HL-60 (cell line): Measurements from ENCODE around the gene TBC1D14.

Experiments
- GABPA ChIP-seq: IDR thresholded peaks from 2 replicates; pipeline ENCODE4 v1.6.1; 2012; ENCODE audit warnings: low read depth
- POLR2AphosphoS5 ChIP-seq: IDR thresholded peaks from 2 replicates; pipeline ENCODE4 v1.6.1; 2012; ENCODE audit warnings: low read depth
- SPI1 ChIP-seq: IDR thresholded peaks from 2 replicates; pipeline ENCODE4 v1.6.1; 2012; ENCODE audit warnings: low read depth, mild to moderate bottlenecking, borderline replicate concordance
- TF ChIP-seq, protein P1 (sequence below): IDR thresholded peaks from one replicate; pipeline ENCODE4 v1.5.1; 2011; ENCODE audit warnings: low read length, control low read depth, inconsistent platforms; ENCODE audit not compliant: insufficient read depth
- TF ChIP-seq, protein P2 (sequence below): IDR thresholded peaks from 2 replicates; pipeline ENCODE4 v1.6.1; 2012; ENCODE audit warnings: low read depth; ENCODE audit not compliant: insufficient replicate concordance

DNA sequence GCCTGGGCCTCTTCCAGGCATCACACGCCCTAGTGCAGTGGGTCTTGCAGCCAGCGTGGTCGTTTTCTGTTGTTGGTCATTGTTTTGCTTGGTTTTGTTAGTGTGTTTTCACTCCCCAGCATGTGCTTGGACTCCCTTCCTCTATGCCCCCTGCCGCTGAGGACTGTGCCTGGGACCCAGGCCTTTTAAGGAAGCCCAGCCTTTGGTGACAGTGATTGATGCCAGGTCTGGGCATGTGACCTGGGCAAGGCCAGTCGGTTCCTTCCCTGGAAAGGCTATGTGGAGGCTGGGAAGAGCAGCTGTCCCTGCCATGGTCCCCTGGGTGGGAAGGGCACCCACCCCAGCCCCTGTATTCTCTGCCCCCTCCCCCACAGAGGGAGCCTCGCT lies 167.1 kb downstream of the TBC1D14 start:
- TF ChIP-seq, protein P1, sequence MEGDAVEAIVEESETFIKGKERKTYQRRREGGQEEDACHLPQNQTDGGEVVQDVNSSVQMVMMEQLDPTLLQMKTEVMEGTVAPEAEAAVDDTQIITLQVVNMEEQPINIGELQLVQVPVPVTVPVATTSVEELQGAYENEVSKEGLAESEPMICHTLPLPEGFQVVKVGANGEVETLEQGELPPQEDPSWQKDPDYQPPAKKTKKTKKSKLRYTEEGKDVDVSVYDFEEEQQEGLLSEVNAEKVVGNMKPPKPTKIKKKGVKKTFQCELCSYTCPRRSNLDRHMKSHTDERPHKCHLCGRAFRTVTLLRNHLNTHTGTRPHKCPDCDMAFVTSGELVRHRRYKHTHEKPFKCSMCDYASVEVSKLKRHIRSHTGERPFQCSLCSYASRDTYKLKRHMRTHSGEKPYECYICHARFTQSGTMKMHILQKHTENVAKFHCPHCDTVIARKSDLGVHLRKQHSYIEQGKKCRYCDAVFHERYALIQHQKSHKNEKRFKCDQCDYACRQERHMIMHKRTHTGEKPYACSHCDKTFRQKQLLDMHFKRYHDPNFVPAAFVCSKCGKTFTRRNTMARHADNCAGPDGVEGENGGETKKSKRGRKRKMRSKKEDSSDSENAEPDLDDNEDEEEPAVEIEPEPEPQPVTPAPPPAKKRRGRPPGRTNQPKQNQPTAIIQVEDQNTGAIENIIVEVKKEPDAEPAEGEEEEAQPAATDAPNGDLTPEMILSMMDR, result no peak
- TF ChIP-seq GABPA (no peak), POLR2AphosphoS5 (no peak), SPI1 (no peak)
- TF ChIP-seq, protein P2, sequence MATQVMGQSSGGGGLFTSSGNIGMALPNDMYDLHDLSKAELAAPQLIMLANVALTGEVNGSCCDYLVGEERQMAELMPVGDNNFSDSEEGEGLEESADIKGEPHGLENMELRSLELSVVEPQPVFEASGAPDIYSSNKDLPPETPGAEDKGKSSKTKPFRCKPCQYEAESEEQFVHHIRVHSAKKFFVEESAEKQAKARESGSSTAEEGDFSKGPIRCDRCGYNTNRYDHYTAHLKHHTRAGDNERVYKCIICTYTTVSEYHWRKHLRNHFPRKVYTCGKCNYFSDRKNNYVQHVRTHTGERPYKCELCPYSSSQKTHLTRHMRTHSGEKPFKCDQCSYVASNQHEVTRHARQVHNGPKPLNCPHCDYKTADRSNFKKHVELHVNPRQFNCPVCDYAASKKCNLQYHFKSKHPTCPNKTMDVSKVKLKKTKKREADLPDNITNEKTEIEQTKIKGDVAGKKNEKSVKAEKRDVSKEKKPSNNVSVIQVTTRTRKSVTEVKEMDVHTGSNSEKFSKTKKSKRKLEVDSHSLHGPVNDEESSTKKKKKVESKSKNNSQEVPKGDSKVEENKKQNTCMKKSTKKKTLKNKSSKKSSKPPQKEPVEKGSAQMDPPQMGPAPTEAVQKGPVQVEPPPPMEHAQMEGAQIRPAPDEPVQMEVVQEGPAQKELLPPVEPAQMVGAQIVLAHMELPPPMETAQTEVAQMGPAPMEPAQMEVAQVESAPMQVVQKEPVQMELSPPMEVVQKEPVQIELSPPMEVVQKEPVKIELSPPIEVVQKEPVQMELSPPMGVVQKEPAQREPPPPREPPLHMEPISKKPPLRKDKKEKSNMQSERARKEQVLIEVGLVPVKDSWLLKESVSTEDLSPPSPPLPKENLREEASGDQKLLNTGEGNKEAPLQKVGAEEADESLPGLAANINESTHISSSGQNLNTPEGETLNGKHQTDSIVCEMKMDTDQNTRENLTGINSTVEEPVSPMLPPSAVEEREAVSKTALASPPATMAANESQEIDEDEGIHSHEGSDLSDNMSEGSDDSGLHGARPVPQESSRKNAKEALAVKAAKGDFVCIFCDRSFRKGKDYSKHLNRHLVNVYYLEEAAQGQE, result no peak
